Activated gamma-delta T cell (primary cell): Measurements from ENCODE around the gene FOXP4.

Experiments used
- DNase-seq: peaks from one replicate; lab custom pipeline; 2025; lab: John Stamatoyannopoulos, UW

Gene FOXP4

GRCh38 chr6:41563060-41563776 is 17.0 kb downstream of the FOXP4 start:
- DNase-seq, result no peak

- DNase-seq, result no peak
Observed at GRCh38 chr6:41564448-41565142, 18.4 kb downstream of the FOXP4 start.

GRCh38 chr6:41565701-41566100 is 19.5 kb downstream of the FOXP4 start:
- no peak for DNase-seq

GRCh38 chr6:41566961-41567360 is 20.8 kb downstream of the FOXP4 start:
- DNase-seq, result no peak

GRCh38 chr6:41567684-41568083 is 21.5 kb downstream of the FOXP4 start:
- DNase-seq, result no peak

GRCh38 chr6:41568202-41568584 is 22.0 kb downstream of the FOXP4 start:
- no peak for DNase-seq

- DNase-seq, result no peak
Observed at GRCh38 chr6:41568585-41569384, 22.6 kb downstream of the FOXP4 start.

- DNase-seq, result no peak
Observed at GRCh38 chr6:41570259-41570615, 24.1 kb downstream of the FOXP4 start.

GRCh38 chr6:41571021-41571780 is 25.0 kb downstream of the FOXP4 start:
- DNase-seq, result no peak

GRCh38 chr6:41572613-41573012 is 26.4 kb downstream of the FOXP4 start:
- no peak for DNase-seq

- DNase-seq, result no peak
Observed at GRCh38 chr6:41573276-41573675, 27.1 kb downstream of the FOXP4 start.

GRCh38 chr6:41573985-41574384 is 27.8 kb downstream of the FOXP4 start:
- DNase-seq, result no peak

GRCh38 chr6:41575598-41575997 is 29.4 kb downstream of the FOXP4 start:
- no peak for DNase-seq

GRCh38 chr6:41576667-41577066 is 30.5 kb downstream of the FOXP4 start:
- DNase-seq, result no peak

- DNase-seq, result no peak
Observed at GRCh38 chr6:41577356-41578216, 31.4 kb downstream of the FOXP4 start.

- DNase-seq, result no peak
Observed at GRCh38 chr6:41578217-41579087, 32.3 kb downstream of the FOXP4 start.

GRCh38 chr6:41579088-41579610 is 33.0 kb downstream of the FOXP4 start:
- DNase-seq, result no peak

GRCh38 chr6:41580690-41581089 is 34.5 kb downstream of the FOXP4 start:
- DNase-seq, result no peak

- no peak for DNase-seq
Observed at GRCh38 chr6:41581381-41581991, 35.3 kb downstream of the FOXP4 start.
